Measurements from ENCODE around the gene TBK1. TPM values are rescaled to one million over a fixed set of nuclear protein-coding genes. Genes with fewer than 3 reads are reported as not detected.

Gene TBK1
- total and polyA plus RNA-seq, 10 of the 15 experiments (the other 5 are each of a cell fraction or from before 2014, with no cell fraction given), result 13.4 to 49.3 (median 37.7) TPM

DNA sequence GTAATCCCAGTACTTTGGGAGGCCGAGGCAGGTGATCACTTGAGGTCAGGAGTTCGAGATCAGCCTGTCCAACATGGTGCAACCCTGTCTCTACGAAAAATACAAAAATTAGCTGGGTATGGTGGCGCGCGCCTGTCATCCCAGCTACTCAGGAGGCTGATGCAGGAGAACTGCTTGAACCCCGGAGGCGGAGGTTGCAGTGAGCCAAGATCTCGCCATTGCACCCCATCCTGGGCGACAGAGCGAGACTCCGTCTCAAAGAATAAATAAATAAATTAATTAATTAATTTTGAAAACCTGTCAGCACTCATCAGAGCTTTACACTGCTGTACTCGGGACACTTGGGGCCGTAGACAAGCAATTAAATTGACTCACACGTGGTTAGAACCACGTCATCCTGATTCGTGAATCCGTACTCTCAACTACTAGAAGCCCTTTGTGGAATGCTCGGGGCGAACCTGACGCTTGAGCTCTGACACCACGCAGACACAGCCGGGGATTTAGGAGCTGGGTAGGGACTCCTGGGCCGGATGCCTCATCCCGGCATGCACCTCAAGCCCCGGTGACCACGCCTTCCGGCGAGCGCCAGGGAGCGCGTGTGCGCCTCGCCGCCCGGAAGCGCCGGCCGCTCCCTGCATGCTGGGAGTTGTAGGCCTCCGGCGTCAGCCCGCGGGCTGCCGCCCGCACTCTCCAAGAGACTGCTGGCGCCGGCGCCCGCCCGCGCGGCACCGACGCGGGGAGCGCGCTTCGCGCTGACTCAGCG is 48.0 kb upstream of the TBK1 start, which contains the start of gene XPOT (continued):
- TF ChIP-seq EED (IDR thresholded peaks at IDR 0.05; ENCODE audit: low read depth) (no peak), NFYA (IDR thresholded peaks at IDR 0.05; ENCODE audit: borderline replicate concordance, low read depth, low read length) (no peak), SMAD1 (IDR thresholded peaks at IDR 0.05; ENCODE audit: low read depth, partially characterized antibody) (no peak), PML (IDR thresholded peaks at IDR 0.05; ENCODE audit: low read length) (peak; percentile 93), HDAC2 (IDR thresholded peaks at IDR 0.05) (no peak), MXI1 (IDR thresholded peaks at IDR 0.05; ENCODE audit: low read depth, low read length) (peak; percentile 75; the same call in 1 of the 2 replicates), ESRRA (IDR thresholded peaks at IDR 0.05; ENCODE audit: low read length) (0 out of 2 replicates have a peak, but pooled peaks have one; percentile 13), NRF1 (conservative IDR thresholded peaks at IDR 0.05; ENCODE audit: low read depth, low read length) (no peak), ZZZ3 (IDR thresholded peaks at IDR 0.05; ENCODE audit: control insufficient read depth, insufficient read length, low read depth) (no peak), ASH2L (IDR thresholded peaks at IDR 0.05; ENCODE audit: borderline replicate concordance, low read depth) (0 out of 2 replicates have a peak, but pooled peaks have one; percentile 9), BHLHE40 (IDR thresholded peaks at IDR 0.05; ENCODE audit: borderline replicate concordance in 1 of 2, low read depth in 2 of 2, low read length in 1 of 2) (peak; percentile 26 to 77; a peak in 2 of 4 replicates), ZNF217 (IDR thresholded peaks at IDR 0.05) (no peak; the same call in none of the 2 replicates), RFX5 (IDR thresholded peaks at IDR 0.05; ENCODE audit: low read depth, low read length) (no peak)
- TF ChIP-seq, protein P1, sequence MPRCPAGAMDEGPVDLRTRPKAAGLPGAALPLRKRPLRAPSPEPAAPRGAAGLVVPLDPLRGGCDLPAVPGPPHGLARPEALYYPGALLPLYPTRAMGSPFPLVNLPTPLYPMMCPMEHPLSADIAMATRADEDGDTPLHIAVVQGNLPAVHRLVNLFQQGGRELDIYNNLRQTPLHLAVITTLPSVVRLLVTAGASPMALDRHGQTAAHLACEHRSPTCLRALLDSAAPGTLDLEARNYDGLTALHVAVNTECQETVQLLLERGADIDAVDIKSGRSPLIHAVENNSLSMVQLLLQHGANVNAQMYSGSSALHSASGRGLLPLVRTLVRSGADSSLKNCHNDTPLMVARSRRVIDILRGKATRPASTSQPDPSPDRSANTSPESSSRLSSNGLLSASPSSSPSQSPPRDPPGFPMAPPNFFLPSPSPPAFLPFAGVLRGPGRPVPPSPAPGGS (IDR thresholded peaks at IDR 0.05; ENCODE audit: borderline replicate concordance, insufficient read depth, low read depth, low read length, poor library complexity, severe bottlenecking), result no peak
- TF ChIP-seq, protein P2, sequence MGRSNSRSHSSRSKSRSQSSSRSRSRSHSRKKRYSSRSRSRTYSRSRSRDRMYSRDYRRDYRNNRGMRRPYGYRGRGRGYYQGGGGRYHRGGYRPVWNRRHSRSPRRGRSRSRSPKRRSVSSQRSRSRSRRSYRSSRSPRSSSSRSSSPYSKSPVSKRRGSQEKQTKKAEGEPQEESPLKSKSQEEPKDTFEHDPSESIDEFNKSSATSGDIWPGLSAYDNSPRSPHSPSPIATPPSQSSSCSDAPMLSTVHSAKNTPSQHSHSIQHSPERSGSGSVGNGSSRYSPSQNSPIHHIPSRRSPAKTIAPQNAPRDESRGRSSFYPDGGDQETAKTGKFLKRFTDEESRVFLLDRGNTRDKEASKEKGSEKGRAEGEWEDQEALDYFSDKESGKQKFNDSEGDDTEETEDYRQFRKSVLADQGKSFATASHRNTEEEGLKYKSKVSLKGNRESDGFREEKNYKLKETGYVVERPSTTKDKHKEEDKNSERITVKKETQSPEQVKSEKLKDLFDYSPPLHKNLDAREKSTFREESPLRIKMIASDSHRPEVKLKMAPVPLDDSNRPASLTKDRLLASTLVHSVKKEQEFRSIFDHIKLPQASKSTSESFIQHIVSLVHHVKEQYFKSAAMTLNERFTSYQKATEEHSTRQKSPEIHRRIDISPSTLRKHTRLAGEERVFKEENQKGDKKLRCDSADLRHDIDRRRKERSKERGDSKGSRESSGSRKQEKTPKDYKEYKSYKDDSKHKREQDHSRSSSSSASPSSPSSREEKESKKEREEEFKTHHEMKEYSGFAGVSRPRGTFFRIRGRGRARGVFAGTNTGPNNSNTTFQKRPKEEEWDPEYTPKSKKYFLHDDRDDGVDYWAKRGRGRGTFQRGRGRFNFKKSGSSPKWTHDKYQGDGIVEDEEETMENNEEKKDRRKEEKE (IDR thresholded peaks at IDR 0.05), result no peak
- TF ChIP-seq, protein P3, sequence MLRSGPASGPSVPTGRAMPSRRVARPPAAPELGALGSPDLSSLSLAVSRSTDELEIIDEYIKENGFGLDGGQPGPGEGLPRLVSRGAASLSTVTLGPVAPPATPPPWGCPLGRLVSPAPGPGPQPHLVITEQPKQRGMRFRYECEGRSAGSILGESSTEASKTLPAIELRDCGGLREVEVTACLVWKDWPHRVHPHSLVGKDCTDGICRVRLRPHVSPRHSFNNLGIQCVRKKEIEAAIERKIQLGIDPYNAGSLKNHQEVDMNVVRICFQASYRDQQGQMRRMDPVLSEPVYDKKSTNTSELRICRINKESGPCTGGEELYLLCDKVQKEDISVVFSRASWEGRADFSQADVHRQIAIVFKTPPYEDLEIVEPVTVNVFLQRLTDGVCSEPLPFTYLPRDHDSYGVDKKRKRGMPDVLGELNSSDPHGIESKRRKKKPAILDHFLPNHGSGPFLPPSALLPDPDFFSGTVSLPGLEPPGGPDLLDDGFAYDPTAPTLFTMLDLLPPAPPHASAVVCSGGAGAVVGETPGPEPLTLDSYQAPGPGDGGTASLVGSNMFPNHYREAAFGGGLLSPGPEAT (IDR thresholded peaks at IDR 0.05; ENCODE audit: low read depth), result no peak
- TF ChIP-seq, protein P4, sequence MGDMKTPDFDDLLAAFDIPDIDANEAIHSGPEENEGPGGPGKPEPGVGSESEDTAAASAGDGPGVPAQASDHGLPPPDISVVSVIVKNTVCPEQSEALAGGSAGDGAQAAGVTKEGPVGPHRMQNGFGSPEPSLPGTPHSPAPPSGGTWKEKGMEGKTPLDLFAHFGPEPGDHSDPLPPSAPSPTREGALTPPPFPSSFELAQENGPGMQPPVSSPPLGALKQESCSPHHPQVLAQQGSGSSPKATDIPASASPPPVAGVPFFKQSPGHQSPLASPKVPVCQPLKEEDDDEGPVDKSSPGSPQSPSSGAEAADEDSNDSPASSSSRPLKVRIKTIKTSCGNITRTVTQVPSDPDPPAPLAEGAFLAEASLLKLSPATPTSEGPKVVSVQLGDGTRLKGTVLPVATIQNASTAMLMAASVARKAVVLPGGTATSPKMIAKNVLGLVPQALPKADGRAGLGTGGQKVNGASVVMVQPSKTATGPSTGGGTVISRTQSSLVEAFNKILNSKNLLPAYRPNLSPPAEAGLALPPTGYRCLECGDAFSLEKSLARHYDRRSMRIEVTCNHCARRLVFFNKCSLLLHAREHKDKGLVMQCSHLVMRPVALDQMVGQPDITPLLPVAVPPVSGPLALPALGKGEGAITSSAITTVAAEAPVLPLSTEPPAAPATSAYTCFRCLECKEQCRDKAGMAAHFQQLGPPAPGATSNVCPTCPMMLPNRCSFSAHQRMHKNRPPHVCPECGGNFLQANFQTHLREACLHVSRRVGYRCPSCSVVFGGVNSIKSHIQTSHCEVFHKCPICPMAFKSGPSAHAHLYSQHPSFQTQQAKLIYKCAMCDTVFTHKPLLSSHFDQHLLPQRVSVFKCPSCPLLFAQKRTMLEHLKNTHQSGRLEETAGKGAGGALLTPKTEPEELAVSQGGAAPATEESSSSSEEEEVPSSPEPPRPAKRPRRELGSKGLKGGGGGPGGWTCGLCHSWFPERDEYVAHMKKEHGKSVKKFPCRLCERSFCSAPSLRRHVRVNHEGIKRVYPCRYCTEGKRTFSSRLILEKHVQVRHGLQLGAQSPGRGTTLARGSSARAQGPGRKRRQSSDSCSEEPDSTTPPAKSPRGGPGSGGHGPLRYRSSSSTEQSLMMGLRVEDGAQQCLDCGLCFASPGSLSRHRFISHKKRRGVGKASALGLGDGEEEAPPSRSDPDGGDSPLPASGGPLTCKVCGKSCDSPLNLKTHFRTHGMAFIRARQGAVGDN (IDR thresholded peaks at IDR 0.05), result peak; percentile 62; the same call in 1 of the 2 replicates
- TF ChIP-seq, protein P5, sequence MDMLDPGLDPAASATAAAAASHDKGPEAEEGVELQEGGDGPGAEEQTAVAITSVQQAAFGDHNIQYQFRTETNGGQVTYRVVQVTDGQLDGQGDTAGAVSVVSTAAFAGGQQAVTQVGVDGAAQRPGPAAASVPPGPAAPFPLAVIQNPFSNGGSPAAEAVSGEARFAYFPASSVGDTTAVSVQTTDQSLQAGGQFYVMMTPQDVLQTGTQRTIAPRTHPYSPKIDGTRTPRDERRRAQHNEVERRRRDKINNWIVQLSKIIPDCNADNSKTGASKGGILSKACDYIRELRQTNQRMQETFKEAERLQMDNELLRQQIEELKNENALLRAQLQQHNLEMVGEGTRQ (IDR thresholded peaks at IDR 0.05; ENCODE audit: borderline replicate concordance, low read depth, low read length), result peak; percentile 4; the same call in 1 of the 2 replicates

Measured in GM12878 (cell line).